Measurements from ENCODE around the gene RNU1-1. TPM values are rescaled to one million over a fixed set of nuclear protein-coding genes. Genes with fewer than 3 reads are reported as not detected.
"Not testable (repeated sequence)": the region's sequence is repeated elsewhere in the genome, so short reads cannot be mapped to it uniquely, and the experiment has no call there.

RNU1-1 gene
- total RNA-seq, 1 experiment from 2014 or later = not detected

DNA sequence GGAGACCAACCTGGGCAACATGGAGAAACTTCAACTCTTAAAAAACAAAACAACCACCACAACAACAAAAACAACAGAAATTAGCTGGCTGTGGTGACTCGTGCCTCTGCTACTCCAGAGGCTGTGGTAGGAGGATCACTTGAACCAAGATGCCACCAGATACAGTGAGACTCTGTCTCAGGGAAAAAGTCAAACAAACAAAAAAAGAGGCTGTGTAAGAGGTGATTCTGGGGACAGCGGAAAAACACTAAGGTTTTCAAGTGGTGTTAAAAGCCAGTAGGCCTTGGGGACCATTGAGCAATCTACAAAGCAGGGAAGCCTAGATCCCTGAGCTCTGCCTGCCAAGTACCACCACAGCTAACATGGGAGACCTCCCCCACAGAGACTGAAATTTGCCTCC, 8.2 kb downstream of the RNU1-1 start:
- H3K36me3 ChIP-seq, H3K27me3 ChIP-seq, H3K9me3 ChIP-seq, DNase-seq, H3K4me3 ChIP-seq: not testable (repeated sequence)

DNA sequence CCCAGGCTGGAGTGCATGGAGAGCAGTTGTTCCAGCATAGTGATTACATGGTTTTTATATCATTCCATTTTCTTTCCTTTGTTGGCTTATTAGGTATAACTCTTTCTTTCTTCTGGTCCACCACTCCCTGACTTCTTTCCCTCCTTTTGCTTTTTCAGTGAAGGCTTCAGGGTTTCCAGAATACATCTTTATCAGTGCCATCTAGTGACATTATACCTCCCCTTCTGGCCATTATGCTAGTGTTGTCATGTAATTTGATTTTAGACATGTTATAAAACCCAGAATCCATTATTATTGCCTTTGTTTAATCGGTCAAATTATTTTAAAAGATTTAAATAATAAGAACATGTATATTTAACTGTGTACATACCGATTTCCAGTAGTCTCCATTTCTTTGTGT, 10.6 kb downstream of the RNU1-1 start:
- Histone ChIP-seq H3K36me3 (no peaks in the 10 kb centered on the region), H3K9me3 (no peaks in the 10 kb centered on the region), H3K4me3 (no peak overlapping the region), H3K27me3 (no peaks in the 10 kb centered on the region)
- DNase-seq = no peak

DNA sequence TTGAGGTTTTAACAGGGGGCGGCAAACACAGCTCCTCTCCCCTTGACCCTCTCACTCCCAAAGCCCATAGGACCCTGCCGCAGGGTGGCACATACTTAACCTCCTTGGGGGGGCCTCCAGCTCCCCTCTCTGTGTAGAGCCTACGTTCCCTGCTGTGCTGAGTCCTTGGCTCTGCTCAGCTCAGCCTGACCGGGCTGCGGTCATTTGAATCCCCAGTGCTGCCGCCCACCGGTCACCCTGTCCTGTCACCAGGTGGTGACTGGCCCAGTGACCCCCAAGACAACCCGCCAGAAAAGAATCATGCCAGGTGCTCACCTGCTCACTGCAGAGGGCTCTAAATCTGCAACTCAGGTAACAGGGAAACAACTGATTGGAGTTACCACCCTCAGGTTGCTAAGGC, 12.6 kb downstream of the RNU1-1 start:
- DNase-seq, H3K9me3 ChIP-seq, H3K36me3 ChIP-seq, H3K27me3 ChIP-seq, H3K4me3 ChIP-seq: not testable (repeated sequence)

- not testable (repeated sequence) for H3K4me3 ChIP-seq, H3K9me3 ChIP-seq, H3K27me3 ChIP-seq, DNase-seq, H3K36me3 ChIP-seq
Measured at GRCh38 chr1:16500975-16501374, 13.1 kb downstream of the RNU1-1 start.

- not testable (repeated sequence) for H3K4me3 ChIP-seq, DNase-seq, H3K36me3 ChIP-seq, H3K9me3 ChIP-seq, H3K27me3 ChIP-seq
Measured at GRCh38 chr1:16500466-16500865, 13.6 kb downstream of the RNU1-1 start.

- no peaks in the 10 kb centered on the region for H3K9me3 ChIP-seq
- H3K36me3 ChIP-seq = no peaks in the 10 kb centered on the region
- DNase-seq = peak; percentile 87
- H3K4me3 ChIP-seq = peak overlapping the region; percentile 72
- no peaks in the 10 kb centered on the region for H3K27me3 ChIP-seq
Measured at GRCh38 chr1:16498573-16499413, 15.3 kb downstream of the RNU1-1 start.

DNA sequence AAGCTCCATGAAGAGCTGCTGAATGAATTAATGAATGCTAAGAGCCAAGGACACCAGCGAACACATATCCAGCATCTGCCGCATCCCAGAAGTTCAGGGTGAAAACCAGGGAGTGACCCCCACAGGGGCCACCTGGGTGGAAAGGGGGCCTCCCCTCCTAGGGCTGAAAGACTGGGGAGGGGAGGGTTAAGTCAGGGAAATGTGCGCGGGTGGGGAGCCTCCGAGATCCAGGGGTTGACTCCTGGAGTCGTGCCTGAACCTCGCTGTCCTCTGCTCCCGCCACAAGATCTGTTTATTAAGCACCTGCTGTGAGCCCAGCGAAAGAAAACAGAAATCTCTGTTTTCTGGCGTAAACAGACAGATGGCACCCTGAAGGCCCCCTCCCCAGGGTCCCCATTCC, 16.0 kb downstream of the RNU1-1 start:
- not testable (repeated sequence) for H3K9me3 ChIP-seq, DNase-seq, H3K27me3 ChIP-seq, H3K36me3 ChIP-seq
- peak overlapping the region; percentile 72 for H3K4me3 ChIP-seq

DNA sequence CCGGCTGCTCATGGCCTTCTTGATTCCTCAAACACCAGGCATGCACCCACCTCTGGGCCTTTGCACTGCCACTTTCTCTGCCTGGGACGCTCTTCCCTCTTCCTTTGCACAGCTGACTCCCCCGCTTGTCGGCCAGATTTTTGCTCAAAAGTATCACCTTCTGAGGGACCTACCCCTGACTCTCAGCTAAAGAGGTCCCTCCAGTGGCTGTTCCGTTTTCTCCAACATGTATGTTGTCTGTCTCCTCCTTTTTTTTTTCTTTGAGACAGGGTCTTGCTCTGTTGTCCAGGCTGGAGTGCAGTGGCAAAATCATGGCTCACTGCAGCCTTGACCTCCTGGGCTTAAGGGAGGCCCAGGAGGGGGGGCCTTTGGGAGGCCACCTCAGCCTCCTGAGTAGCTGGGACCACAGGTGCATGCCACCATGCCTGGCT, 16.6 kb downstream of the RNU1-1 start:
- not testable (repeated sequence) for DNase-seq, H3K36me3 ChIP-seq, H3K9me3 ChIP-seq, H3K27me3 ChIP-seq, H3K4me3 ChIP-seq

DNA sequence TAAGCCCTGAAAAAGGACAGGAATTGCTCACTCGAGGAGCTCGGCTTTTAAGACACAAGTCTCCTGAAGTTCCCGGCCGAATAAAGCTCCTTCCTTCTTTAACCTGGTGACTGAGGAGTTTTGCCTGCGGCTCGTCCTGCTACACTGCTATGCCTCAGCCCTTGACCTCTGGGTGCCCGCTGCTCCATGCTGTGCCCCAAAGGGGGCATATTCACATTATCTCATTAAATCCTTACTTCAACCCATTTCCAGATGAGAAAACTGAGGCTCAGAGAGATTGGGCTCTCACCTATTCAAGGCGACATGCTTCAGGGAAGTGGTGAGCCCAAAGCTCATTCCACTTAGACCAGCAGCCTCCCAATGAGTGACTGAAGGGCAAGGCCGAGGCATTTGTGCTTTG, 20.4 kb downstream of the RNU1-1 start:
- H3K36me3 ChIP-seq, H3K9me3 ChIP-seq, H3K4me3 ChIP-seq, DNase-seq, H3K27me3 ChIP-seq: not testable (repeated sequence)

DNA sequence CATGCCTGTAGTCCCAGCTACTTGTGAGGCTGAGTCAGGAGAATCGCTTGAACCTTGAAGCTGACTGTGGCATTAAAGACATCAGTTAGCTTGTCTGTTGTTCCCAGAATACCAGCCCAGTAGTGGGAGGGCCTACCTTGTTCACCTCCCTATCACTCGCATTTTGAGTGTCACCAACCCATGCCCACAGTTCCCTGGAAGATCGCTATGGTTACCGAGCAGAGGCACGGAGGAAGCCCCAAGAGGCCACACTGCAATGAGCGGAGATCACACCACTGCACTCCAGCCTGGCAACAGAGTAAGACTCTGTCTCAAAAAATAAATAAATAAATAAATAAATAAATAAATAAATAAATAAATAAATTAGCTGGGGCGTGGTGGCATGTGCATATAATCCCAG, 21.1 kb downstream of the RNU1-1 start:
- not testable (repeated sequence) for H3K27me3 ChIP-seq, DNase-seq, H3K9me3 ChIP-seq, H3K36me3 ChIP-seq, H3K4me3 ChIP-seq

DNA sequence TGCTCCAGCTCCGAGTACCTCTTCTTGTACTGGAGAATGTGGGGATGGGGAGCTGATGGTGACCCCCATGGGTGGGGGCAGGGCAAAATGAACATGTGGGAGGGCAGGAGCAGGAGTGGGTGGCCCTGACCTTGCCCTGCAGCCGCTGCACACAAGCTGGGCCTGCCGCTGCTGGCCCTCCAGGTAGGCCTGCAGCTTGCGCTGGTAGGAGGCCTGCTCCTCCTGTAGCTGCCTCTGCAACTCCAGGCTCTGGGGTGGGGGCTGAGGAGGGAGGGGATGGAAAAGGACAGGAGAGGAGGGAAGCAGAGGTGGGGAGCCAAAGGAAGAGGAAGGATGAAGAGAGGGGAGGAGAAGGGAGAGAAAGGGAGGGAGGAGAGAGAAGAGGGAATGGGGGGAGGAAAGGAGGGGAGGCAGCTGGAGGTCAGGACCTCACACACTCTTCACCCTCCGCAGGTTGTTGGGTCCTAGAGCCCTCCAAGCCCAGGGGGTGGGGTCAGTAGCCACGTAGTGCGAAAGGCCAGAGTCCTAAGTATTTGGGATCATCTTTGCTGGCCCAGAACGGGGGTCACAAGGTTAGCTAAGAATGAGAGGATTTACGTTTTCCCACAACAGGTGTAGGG, 22.9 kb downstream of the RNU1-1 start:
- Histone ChIP-seq H3K36me3 (no peaks in the 10 kb centered on the region; the same call in 1 of the 2 replicates), H3K9me3 (no peaks in the 10 kb centered on the region), H3K4me3 (no peak overlapping the region), H3K27me3 (no peaks in the 10 kb centered on the region)
- DNase-seq = no peak

- H3K27me3 ChIP-seq, H3K36me3 ChIP-seq, DNase-seq, H3K4me3 ChIP-seq, H3K9me3 ChIP-seq: not testable (repeated sequence)
Measured at GRCh38 chr1:16489195-16489880, 24.7 kb downstream of the RNU1-1 start.

- H3K9me3 ChIP-seq, H3K27me3 ChIP-seq, H3K36me3 ChIP-seq, DNase-seq, H3K4me3 ChIP-seq: not testable (repeated sequence)
Measured at GRCh38 chr1:16487011-16487410, 27.1 kb downstream of the RNU1-1 start.

- not testable (repeated sequence) for H3K4me3 ChIP-seq, DNase-seq, H3K9me3 ChIP-seq, H3K36me3 ChIP-seq, H3K27me3 ChIP-seq
Measured at GRCh38 chr1:16486316-16486715, 27.8 kb downstream of the RNU1-1 start.

DNA sequence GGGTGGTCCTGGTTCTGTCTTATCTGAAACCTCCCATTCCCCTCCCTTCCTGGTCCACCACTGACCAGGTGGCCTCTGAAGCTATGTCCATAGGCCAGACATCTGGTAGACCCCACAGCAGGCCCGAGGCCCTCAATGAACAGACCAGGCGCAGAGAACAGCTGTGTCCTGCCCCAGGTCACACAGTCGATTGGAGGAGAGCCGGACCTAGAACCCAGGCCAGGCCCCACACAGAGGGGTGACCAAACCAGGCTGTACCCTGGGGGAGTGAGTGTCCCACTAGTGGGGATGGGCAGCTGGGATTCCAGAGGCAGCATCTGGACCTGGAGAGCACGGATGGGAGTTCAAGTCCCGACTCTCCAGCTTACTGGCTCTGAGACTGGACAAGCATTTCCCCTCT, 29.2 kb downstream of the RNU1-1 start:
- no peaks in the 10 kb centered on the region for H3K27me3 ChIP-seq

GRCh38 chr1:16484501-16484835, 29.6 kb downstream of the RNU1-1 start:
- no peaks in the 10 kb centered on the region for H3K27me3 ChIP-seq
- no peak overlapping the region for H3K4me3 ChIP-seq
- no peaks in the 10 kb centered on the region for H3K9me3 ChIP-seq
- H3K36me3 ChIP-seq = no peaks in the 10 kb centered on the region; the same call in 1 of the 2 replicates
- no peak for DNase-seq

More for the DNA sequence above, 29.2 kb downstream of the RNU1-1 start:
- no peaks in the 10 kb centered on the region; the same call in 1 of the 2 replicates for H3K36me3 ChIP-seq
- DNase-seq = no peak
- H3K9me3 ChIP-seq = no peaks in the 10 kb centered on the region
- H3K4me3 ChIP-seq = no peak overlapping the region

- H3K9me3 ChIP-seq, H3K27me3 ChIP-seq, DNase-seq, H3K4me3 ChIP-seq, H3K36me3 ChIP-seq: not testable (repeated sequence)
Measured at GRCh38 chr1:16483639-16484500, 30.2 kb downstream of the RNU1-1 start.

Measured in MG63 (cell line).